DMS114 treated with DMSO at 0.1 percent for 48 hours (cell line): Measurements from ENCODE around the gene KPNA6.
"Not testable (repeated sequence)": the region's sequence is repeated elsewhere in the genome, so short reads cannot be mapped to it uniquely, and the experiment has no call there.

Experiments
- DNase-seq: peaks from one replicate; lab custom pipeline; 2025; ENCODE audit not compliant: unreplicated experiment; lab: John Stamatoyannopoulos, UW

KPNA6 gene

GRCh38 chr1:32107742-32108661 lies at the start of gene KPNA6:
Gene KPNA6 (plus strand): TSS chr1:32108056. CDS start chr1:32108131, 75 bp downstream.
- peak; percentile 96 for DNase-seq

GRCh38 chr1:32060914-32061313 lies 46.9 kb upstream of the KPNA6 start:
- DNase-seq = no peak

- DNase-seq = no peak
Measured at GRCh38 chr1:32062867-32063230, 45.0 kb upstream of the KPNA6 start.

- DNase-seq = peak; percentile 75
Measured at GRCh38 chr1:32063261-32063681, 44.6 kb upstream of the KPNA6 start.

GRCh38 chr1:32065613-32066488 lies 42.0 kb upstream of the KPNA6 start:
- not testable (repeated sequence) for DNase-seq

- DNase-seq = no peak
Measured at GRCh38 chr1:32066489-32066873, 41.4 kb upstream of the KPNA6 start.

GRCh38 chr1:32068957-32069588 lies 38.8 kb upstream of the KPNA6 start:
- no peak for DNase-seq

- peak; percentile 70 for DNase-seq
Measured at GRCh38 chr1:32071758-32072621, 35.9 kb upstream of the KPNA6 start.

GRCh38 chr1:32072622-32073298 lies 35.1 kb upstream of the KPNA6 start, which contains the start of gene TMEM39B:
Gene TMEM39B (plus strand): TSS chr1:32072939. CDS start chr1:32073048, 109 bp downstream.
- DNase-seq = peak; percentile 87

- DNase-seq = peak; percentile 79
Measured at GRCh38 chr1:32073299-32074229, 34.3 kb upstream of the KPNA6 start.

- no peak for DNase-seq
Measured at GRCh38 chr1:32074841-32075240, 33.0 kb upstream of the KPNA6 start.

- no peak for DNase-seq
Measured at GRCh38 chr1:32077451-32077850, 30.4 kb upstream of the KPNA6 start.

- DNase-seq = no peak
Measured at GRCh38 chr1:32082022-32082421, 25.8 kb upstream of the KPNA6 start.

GRCh38 chr1:32086381-32086780 lies 21.5 kb upstream of the KPNA6 start:
- DNase-seq = not testable (repeated sequence)

- DNase-seq = no peak
Measured at GRCh38 chr1:32091176-32091575, 16.7 kb upstream of the KPNA6 start.

GRCh38 chr1:32091591-32091990 lies 16.3 kb upstream of the KPNA6 start:
- DNase-seq = no peak

GRCh38 chr1:32094746-32095521 lies 12.9 kb upstream of the KPNA6 start:
- no peak for DNase-seq

- DNase-seq = no peak
Measured at GRCh38 chr1:32099426-32099825, 8.4 kb upstream of the KPNA6 start.
